Trophoblast cell (in vitro differentiated cells and primary cell): Measurements from ENCODE around the gene GSTM5. TPM values are rescaled to one million over a fixed set of nuclear protein-coding genes. Genes with fewer than 3 reads are reported as not detected.
"Not testable (repeated sequence)": the region's sequence is repeated elsewhere in the genome, so short reads cannot be mapped to it uniquely, and the experiment has no call there.

Source experiments
- DNase-seq, 2 donors: peaks; one replicate each; pipeline ENCODE4 v3.0.0-alpha.2; 2016
- H2AFZ ChIP-seq: 2 replicates; pipeline ENCODE4 v1.6.1; 2013; ENCODE audit warnings: low read length, moderate library complexity, mild to moderate bottlenecking; ENCODE audit not compliant: insufficient read depth, poor library complexity
- H2AK5ac ChIP-seq: 2 replicates; pipeline ENCODE4 v1.6.1; 2013; ENCODE audit warnings: mild to moderate bottlenecking, low read length
- H2BK120ac ChIP-seq: 2 replicates; pipeline ENCODE4 v1.6.1; 2013; ENCODE audit warnings: low read length, mild to moderate bottlenecking, moderate library complexity; ENCODE audit not compliant: insufficient read depth, poor library complexity
- H2BK12ac ChIP-seq: 2 replicates; pipeline ENCODE4 v1.6.1; 2013; ENCODE audit warnings: mild to moderate bottlenecking, low read length, moderate library complexity
- H2BK5ac ChIP-seq: 2 replicates; pipeline ENCODE4 v1.6.1; 2013; ENCODE audit warnings: low read length, low read depth, moderate library complexity, mild to moderate bottlenecking; ENCODE audit not compliant: poor library complexity
- H3K14ac ChIP-seq: 2 replicates; pipeline ENCODE4 v1.6.1; 2013; ENCODE audit warnings: mild to moderate bottlenecking, low read length
- H3K18ac ChIP-seq: 2 replicates; pipeline ENCODE4 v1.6.1; 2013; ENCODE audit warnings: mild to moderate bottlenecking, low read length
- H3K23ac ChIP-seq: 2 replicates; pipeline ENCODE4 v1.6.1; 2013; ENCODE audit warnings: low read length
- H3K27ac ChIP-seq: 2 replicates; pipeline ENCODE4 v1.5.1; 2013; ENCODE audit warnings: low read depth, mild to moderate bottlenecking, inconsistent platforms, low read length, moderate library complexity
- H3K27me3 ChIP-seq: 2 replicates; pipeline ENCODE4 v1.6.1; 2013; ENCODE audit warnings: inconsistent platforms, mild to moderate bottlenecking, low read length, moderate library complexity; ENCODE audit not compliant: insufficient read depth
- H3K36me3 ChIP-seq, 2 experiments: 1 replicate in 1 of 2; 2 replicates in 1 of 2; pipeline ENCODE4 v1.6.1; 2013; ENCODE audit warnings: low read length in 2 of 2, mild to moderate bottlenecking in 2 of 2, moderate library complexity in 1 of 2; ENCODE audit not compliant: insufficient read depth in 2 of 2, control insufficient read depth in 1 of 2
- H3K4ac ChIP-seq: 2 replicates; pipeline ENCODE4 v1.6.1; 2013; ENCODE audit warnings: low read depth, mild to moderate bottlenecking, low read length, moderate library complexity
- H3K4me1 ChIP-seq, 2 experiments: 1 replicate in 1 of 2; 2 replicates in 1 of 2; pipeline ENCODE4 v1.6.1; 2013; ENCODE audit warnings: low read length in 2 of 2, mild to moderate bottlenecking in 2 of 2, moderate library complexity in 1 of 2; ENCODE audit not compliant: insufficient read depth in 2 of 2, control insufficient read depth in 1 of 2
- H3K4me2 ChIP-seq: 2 replicates; pipeline ENCODE4 v1.6.1; 2013; ENCODE audit warnings: inconsistent platforms, mild to moderate bottlenecking, low read length, moderate library complexity
- H3K4me3 ChIP-seq: 2 replicates; pipeline ENCODE4 v1.5.1; 2013; ENCODE audit warnings: mild to moderate bottlenecking, low read depth, low read length, inconsistent platforms
- H3K79me1 ChIP-seq: one replicate; pipeline ENCODE4 v1.6.1; 2013; ENCODE audit warnings: low read length
- H3K79me2 ChIP-seq: 2 replicates; pipeline ENCODE4 v1.6.1; 2013; ENCODE audit warnings: low read length, mild to moderate bottlenecking; ENCODE audit not compliant: control insufficient read depth, insufficient read depth, poor library complexity
- H3K9ac ChIP-seq: 2 replicates; pipeline ENCODE4 v1.6.1; 2013; ENCODE audit warnings: mild to moderate bottlenecking, low read length
- H3K9me3 ChIP-seq: 2 replicates; pipeline ENCODE4 v1.6.1; 2013; ENCODE audit warnings: low read depth, mild to moderate bottlenecking, control low read depth, inconsistent platforms, low read length; ENCODE audit not compliant: insufficient read depth
- H4K12ac ChIP-seq: 2 replicates; pipeline ENCODE4 v1.6.1; 2013; ENCODE audit warnings: low read depth, mild to moderate bottlenecking, low read length, moderate library complexity
- H4K8ac ChIP-seq: 2 replicates; pipeline ENCODE4 v1.6.1; 2013; ENCODE audit warnings: low read depth, mild to moderate bottlenecking, low read length, moderate library complexity
- H4K91ac ChIP-seq: one replicate; pipeline ENCODE4 v1.6.1; 2013; ENCODE audit warnings: low read depth, mild to moderate bottlenecking, low read length, moderate library complexity
- WGBS: extraction: QIAGEN DNeasy Blood & Tissue Kit; methylation state at CpG from one replicate; pipeline ENCODE4 v1.1.7; 2013; ENCODE audit warnings: missing lambda C conversion rate; ENCODE audit not compliant: insufficient read length, insufficient coverage; ENCODE audit errors: extremely low coverage; 5-methylcytosine and 5-hydroxymethylcytosine counted together
- polyA plus RNA-seq: library from polyadenylated mRNA; stranded (reverse); fragments of 200-250 nt; gene quantifications from 2 replicates; pipeline ENCODE4 v1.2.3, GENCODE V29; 2013

The GSTM5 gene
- polyA plus RNA-seq, result not detected in 2 replicates

DNA sequence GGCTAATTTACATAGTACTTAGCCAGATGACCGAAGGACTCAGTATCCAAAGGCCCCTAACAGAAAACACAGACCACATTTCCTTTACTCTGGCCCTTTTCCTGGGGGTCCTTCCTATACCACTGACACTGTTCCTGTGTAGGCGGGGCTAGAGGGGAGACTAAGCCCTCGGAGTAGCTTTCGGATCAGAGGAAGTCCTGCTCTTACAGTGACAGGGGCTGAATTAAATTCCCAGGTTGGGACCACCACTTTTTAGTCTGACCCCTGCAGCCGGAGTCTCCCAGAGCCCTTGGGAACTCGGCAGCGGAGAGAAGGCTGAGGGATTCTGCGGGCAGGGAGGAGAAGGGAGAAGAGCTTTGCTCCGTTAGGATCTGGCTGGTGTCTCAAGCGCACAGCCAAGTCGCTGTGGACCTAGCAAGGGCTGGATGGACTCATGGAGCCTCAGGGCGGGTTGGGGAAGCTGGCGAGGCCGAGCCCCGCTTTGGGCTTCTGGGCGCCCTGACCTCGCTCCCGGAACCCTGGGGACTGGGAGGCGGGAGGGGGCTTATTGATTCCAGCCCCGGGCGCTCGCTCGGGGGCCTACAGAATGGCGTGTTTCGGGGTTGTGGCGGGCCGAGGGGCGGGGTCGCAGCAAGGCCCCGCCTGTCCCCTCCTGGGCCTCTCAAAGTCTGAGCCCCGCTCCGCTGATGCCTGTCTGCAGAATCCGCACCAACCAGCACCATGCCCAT, at the start of gene GSTM5:
GSTM5 (plus strand) TSS at position 659 of the 728 bp plus-strand sequence; CDS start at position 721, 62 bp downstream.
- not testable (repeated sequence) for H3K36me3 ChIP-seq, H3K79me1 ChIP-seq, H3K4ac ChIP-seq, H4K91ac ChIP-seq, H3K4me1 ChIP-seq, H3K9me3 ChIP-seq, H3K23ac ChIP-seq, H3K4me3 ChIP-seq, H3K27me3 ChIP-seq, H3K79me2 ChIP-seq, H3K18ac ChIP-seq, H2BK5ac ChIP-seq, H2AK5ac ChIP-seq, H3K9ac ChIP-seq, H3K14ac ChIP-seq, H2BK120ac ChIP-seq, H2BK12ac ChIP-seq, DNase-seq, H2AFZ ChIP-seq, H3K27ac ChIP-seq
- peak within 1 kb of the TSS; percentile 50 for H3K4me2 ChIP-seq
- no CpG with 5 or more reads among the region's 33 CpGs for WGBS
- H4K12ac ChIP-seq, result peak within 1 kb of the TSS; percentile 54
- H4K8ac ChIP-seq, result peak within 1 kb of the TSS; percentile 64

- no CpG with 5 or more reads among the region's 1 CpG for WGBS
- Histone ChIP-seq H2AK5ac (no peak overlapping the region), H3K79me1 (no peaks in the 10 kb centered on the region), H3K4ac (no peak overlapping the region), H2BK5ac (no peak overlapping the region), H3K9me3 (no peaks in the 10 kb centered on the region), H3K27me3 (no peaks in the 10 kb centered on the region), H3K14ac (no peak overlapping the region), H3K4me3 (no peak overlapping the region), H2BK120ac (no peak overlapping the region), H3K18ac (no peak overlapping the region), H4K91ac (no peak overlapping the region), H4K12ac (no peak overlapping the region), H4K8ac (no peak overlapping the region), H3K79me2 (no peaks in the 10 kb centered on the region), H3K9ac (no peak overlapping the region), H2BK12ac (no peak overlapping the region), H2AFZ (no peak overlapping the region), H3K27ac (no peak overlapping the region), H3K23ac (no peak overlapping the region), H3K4me1 (peaks cover 0 to 3% of the 10 kb centered on the region in 2 experiments), H3K36me3 (no peaks in the 10 kb centered on the region), H3K4me2 (no peak overlapping the region)
- no peak for DNase-seq
Observed at GRCh38 chr1:109664671-109665070, 47.4 kb upstream of the GSTM5 start.

- no peak within 1 kb of the TSS for H2BK12ac ChIP-seq
- peak within 1 kb of the TSS; percentile 60 for H3K4me2 ChIP-seq
- H2AFZ ChIP-seq, result no peak within 1 kb of the TSS
- DNase-seq, result peak; percentile 65 to 82
- no peaks in the 10 kb centered on the region for H3K9me3 ChIP-seq
- H2BK5ac ChIP-seq, result no peak within 1 kb of the TSS
- H3K27ac ChIP-seq, result no peak within 1 kb of the TSS
- peak within 1 kb of the TSS; percentile 7 for H4K8ac ChIP-seq
- no peaks in the 10 kb centered on the region for H3K27me3 ChIP-seq
- no peaks in the 10 kb centered on the region for H3K79me1 ChIP-seq
- H3K36me3 ChIP-seq, result no peaks in the 10 kb centered on the region
- no peaks in the 10 kb centered on the region for H3K79me2 ChIP-seq
- peaks cover 0 to 3% of the 10 kb centered on the region in 2 experiments for H3K4me1 ChIP-seq
- no peak within 1 kb of the TSS for H4K91ac ChIP-seq
- no CpG with 5 or more reads among the region's 22 CpGs for WGBS
- no peak within 1 kb of the TSS for H3K9ac ChIP-seq
- H3K4me3 ChIP-seq, result peak within 1 kb of the TSS; percentile 52
- H3K23ac ChIP-seq, result no peak within 1 kb of the TSS
- H3K4ac ChIP-seq, result no peak within 1 kb of the TSS
- H2AK5ac ChIP-seq, result no peak within 1 kb of the TSS
- no peak within 1 kb of the TSS for H2BK120ac ChIP-seq
- no peak within 1 kb of the TSS for H3K18ac ChIP-seq
- H3K14ac ChIP-seq, result no peak within 1 kb of the TSS
- no peak within 1 kb of the TSS for H4K12ac ChIP-seq
Observed at GRCh38 chr1:109667452-109668122, 44.5 kb upstream of the GSTM5 start, which contains the start of gene GSTM2. Gene GSTM2, plus strand, starts transcription at chr1:109668057. Its CDS starts 59 bp downstream, at chr1:109668116.

GRCh38 chr1:109668123-109668775, 43.8 kb upstream of the GSTM5 start:
- H3K4me1 ChIP-seq, result peaks cover 0 to 3% of the 10 kb centered on the region in 2 experiments
- no peaks in the 10 kb centered on the region for H3K79me2 ChIP-seq
- H2BK5ac ChIP-seq, result no peak overlapping the region
- H3K27me3 ChIP-seq, result no peaks in the 10 kb centered on the region
- no peak overlapping the region for H2AK5ac ChIP-seq
- no peaks in the 10 kb centered on the region for H3K79me1 ChIP-seq
- H2BK12ac ChIP-seq, result no peak overlapping the region
- H3K4ac ChIP-seq, result no peak overlapping the region
- no CpG with 5 or more reads among the region's 26 CpGs for WGBS
- H3K4me2 ChIP-seq, result peak overlapping the region; percentile 60
- no peak overlapping the region for H3K18ac ChIP-seq
- no peaks in the 10 kb centered on the region for H3K36me3 ChIP-seq
- no peak overlapping the region for H3K9ac ChIP-seq
- DNase-seq, result no peak
- no peak overlapping the region for H4K12ac ChIP-seq
- no peaks in the 10 kb centered on the region for H3K9me3 ChIP-seq
- no peak overlapping the region for H3K27ac ChIP-seq
- peak overlapping the region; percentile 7 for H4K8ac ChIP-seq
- no peak overlapping the region for H2BK120ac ChIP-seq
- H3K14ac ChIP-seq, result no peak overlapping the region
- no peak overlapping the region for H2AFZ ChIP-seq
- H4K91ac ChIP-seq, result no peak overlapping the region
- peak overlapping the region; percentile 52 for H3K4me3 ChIP-seq
- H3K23ac ChIP-seq, result no peak overlapping the region
